B cell (primary cell): ENCODE results near the gene MPZL2. TPM values are rescaled to one million over a fixed set of nuclear protein-coding genes. Genes with fewer than 3 reads are reported as not detected.

Experiments used
- ATAC-seq: fragments of 200-7000 bp; cut with Tn5 transposase; one replicate; pipeline ENCODE4 v1.10.0; 2021; ENCODE audit warnings: low read depth, mild to moderate bottlenecking, moderate number of reproducible peaks, moderate library complexity
- CTCF ChIA-PET: fragments of 350-600 bp; sonication (Branson Sonifier 250); formaldehyde crosslinking; loops from one replicate; lab custom pipeline; 2021; ENCODE audit warnings: antibody characterized with exemption, inconsistent platforms; lab: Charles Lee
- POLR2A ChIA-PET: fragments of 350-600 bp; sonication (Branson Sonifier 250); formaldehyde crosslinking; loops from one replicate; lab custom pipeline; 2021; ENCODE audit warnings: antibody characterized with exemption; lab: Charles Lee
- DNase-seq: peaks from one replicate; pipeline ENCODE4 v3.0.0; 2013
- H2AFZ ChIP-seq: 2 replicates; pipeline ENCODE4 v1.6.1; 2012; ENCODE audit warnings: mild to moderate bottlenecking, low read depth, low read length; ENCODE audit not compliant: insufficient read depth, poor library complexity, severe bottlenecking
- H3K27ac ChIP-seq, 2 donors: 1 replicate in 1 of 2; 2 replicates in 1 of 2; pipeline ENCODE4 v1.5.1; 2012 to 2013; ENCODE audit warnings: low read length in 2 of 2, mild to moderate bottlenecking in 2 of 2, moderate library complexity in 1 of 2
- H3K27me3 ChIP-seq, 4 experiments: fragments of 200-600 bp in 1 of 4; sonication (generic) in 1 of 4; replicated peaks in 1 of 4; 1 replicate in 2 of 4; 2 replicates in 2 of 4; pipeline versions ENCODE4 v1.6.1 to v1.7.0; 2013 to 2016; ENCODE audit warnings: low read length in 3 of 4, mild to moderate bottlenecking in 2 of 4, mixed read lengths in 1 of 4, moderate library complexity in 1 of 4; ENCODE audit not compliant: insufficient read depth in 4 of 4, control insufficient read depth in 3 of 4; ENCODE audit errors: control extremely low read depth in 1 of 4
- H3K36me3 ChIP-seq, 2 experiments: replicated peaks in 1 of 2; 1 replicate in 1 of 2; 2 replicates in 1 of 2; pipeline versions ENCODE4 v1.6.1 to v1.7.1; 2013; ENCODE audit warnings: low read length in 1 of 2; ENCODE audit not compliant: insufficient read depth in 2 of 2, control insufficient read depth in 1 of 2; ENCODE audit errors: control extremely low read depth in 1 of 2, extremely low read depth in 1 of 2
- H3K4me1 ChIP-seq, 2 donors: fragments of 200-600 bp in 1 of 2; sonication (generic) in 1 of 2; 1 replicate in 1 of 2; 2 replicates in 1 of 2; pipeline versions ENCODE4 v1.5.1 to v1.6.1; 2013 to 2017; ENCODE audit warnings: low read length in 2 of 2; ENCODE audit not compliant: control insufficient read depth in 2 of 2, insufficient read depth in 2 of 2
- H3K4me2 ChIP-seq: replicated peaks from 2 replicates; pipeline ENCODE3; 2012; ENCODE audit warnings: mild to moderate bottlenecking, low read depth, low read length; ENCODE audit not compliant: poor library complexity, severe bottlenecking
- H3K4me3 ChIP-seq, 5 experiments: fragments of 200-600 bp in 1 of 5; sonication (generic) in 1 of 5; 1 replicate in 3 of 5; 2 replicates in 2 of 5; pipeline versions ENCODE4 v1.5.1 to v1.7.0; 2011 to 2016; ENCODE audit warnings: low read length in 4 of 5, mild to moderate bottlenecking in 4 of 5, low read depth in 2 of 5, control low read depth in 1 of 5, moderate library complexity in 1 of 5; ENCODE audit not compliant: insufficient read depth in 1 of 5; ENCODE audit errors: control extremely low read depth in 1 of 5, extremely low read depth in 1 of 5
- H3K79me2 ChIP-seq: fragments of 200-600 bp; sonication (generic); one replicate; pipeline ENCODE4 v1.6.0; 2016; ENCODE audit warnings: low read length; ENCODE audit not compliant: control insufficient read depth, insufficient read depth
- H3K9ac ChIP-seq: fragments of 200-600 bp; sonication (generic); 2 replicates; pipeline ENCODE4 v1.6.1; 2017; ENCODE audit warnings: mild to moderate bottlenecking, low read length, moderate library complexity
- H3K9me3 ChIP-seq, 3 donors: one replicate each; pipeline versions ENCODE4 v1.6.1 to v1.7.1; 2013; ENCODE audit warnings: low read length in 2 of 3; ENCODE audit not compliant: control insufficient read depth in 2 of 3, insufficient read depth in 1 of 3; ENCODE audit errors: control extremely low read depth in 1 of 3
- H4K20me1 ChIP-seq: 2 replicates; pipeline ENCODE4 v1.6.0; 2012; ENCODE audit warnings: mild to moderate bottlenecking, low read length; ENCODE audit not compliant: insufficient read depth, control insufficient read depth, poor library complexity, severe bottlenecking
- H3K27ac Mint-ChIP-seq: one replicate; pipeline ENCODE4 v1.8.0; 2021; ENCODE audit warnings: mixed read lengths
- H3K27me3 Mint-ChIP-seq: one replicate; pipeline ENCODE4 v1.8.0; 2021; ENCODE audit warnings: mixed read lengths
- H3K4me1 Mint-ChIP-seq: one replicate; pipeline ENCODE4 v1.8.0; 2021; ENCODE audit warnings: mixed read lengths
- H3K4me3 Mint-ChIP-seq: one replicate; pipeline ENCODE4 v1.8.0; 2021; ENCODE audit warnings: mixed read lengths
- H3K9me3 Mint-ChIP-seq: one replicate; pipeline ENCODE4 v1.8.0; 2022; ENCODE audit warnings: mixed read lengths; ENCODE audit not compliant: insufficient read depth
- CTCF ChIP-seq: fragments of 200-600 bp; IDR thresholded peaks from one replicate; pipeline ENCODE4 v1.8.0; 2022; ENCODE audit warnings: antibody characterized with exemption, mild to moderate bottlenecking
- whole genome bisulfite sequencing: methylation state at CpG from one replicate; pipeline ENCODE4 v1.1.5; 2013; ENCODE audit warnings: missing lambda C conversion rate; ENCODE audit not compliant: insufficient coverage; 5-methylcytosine and 5-hydroxymethylcytosine counted together
- intact Hi-C: fragments of 100-400 bp; cut with micrococcal nuclease; formaldehyde crosslinking; loops from one replicate; pipeline ENCODE4 v1.10.0; 2022
- polyA plus RNA-seq: library from polyadenylated mRNA; depleted of rRNA; stranded (reverse); fragments of >200 nt; gene quantifications from 2 replicates; pipeline ENCODE4 v1.2.3, GENCODE V29; 2012
- total RNA-seq, 2 donors: library from RNA; stranded (reverse); fragments of 120-200 nt in 1 of 2; gene quantifications; 1 replicate in 1 of 2; 2 replicates in 1 of 2; pipeline versions ENCODE4 v1.2.3 to v1.2.4, GENCODE V29; 2013 to 2022

Gene MPZL2
- total and polyA plus RNA-seq, 2 donors (not counting 1 experiment from before 2014, with no cell fraction given), result 1.2 TPM; not detected in 1

GRCh38 chr11:118216621-118217481, 47.2 kb downstream of the MPZL2 start:
- H3K27me3 Mint-ChIP-seq, result peaks cover 51% of the 10 kb centered on the region

More at GRCh38 chr11:118216621-118217481, 47.2 kb downstream of the MPZL2 start:
- H3K4me1 ChIP-seq, result peaks cover 47 to 48% of the 10 kb centered on the region in 2 donors
- Mint-ChIP-seq H3K4me1 (peaks cover 48% of the 10 kb centered on the region), H3K4me3 (peak overlapping the region; percentile 3), H3K27ac (no peak overlapping the region), H3K9me3 (no peaks in the 10 kb centered on the region)
- H3K9me3 ChIP-seq, result no peaks in the 10 kb centered on the region
- 35% methylated on average over 5 of the region's 11 CpGs for WGBS
- ATAC-seq (no peak), DNase-seq (no peak)
- ChIA-PET POLR2A (interaction anchor here (0.6 kb wide), 1 partner anchor 13 kb away, joined by 3 read pairs; no protein-coding TSS in a partner anchor), CTCF (interaction anchor here (0.9 to 1.2 kb wide), 2 partner anchors 13 to 18 kb away, joined by 3 to 8 read pairs; no protein-coding TSS in a partner anchor)
- no peak overlapping the region for H3K4me3 ChIP-seq
- no peak overlapping the region for H3K27ac ChIP-seq
- no peaks in the 10 kb centered on the region for H3K79me2 ChIP-seq
- H3K9ac ChIP-seq, result no peak overlapping the region
- no peak for TF ChIP-seq CTCF
- no peak overlapping the region for H2AFZ ChIP-seq
- H3K36me3 ChIP-seq, result no peaks in the 10 kb centered on the region
- intact Hi-C loops, result no loop called here
- H3K27me3 ChIP-seq, result peaks cover 0 to 38% (median 29%) of the 10 kb centered on the region in 4 experiments
- H3K4me2 ChIP-seq, result no peak overlapping the region
- no peaks in the 10 kb centered on the region for H4K20me1 ChIP-seq
